PFSK-1 (cell line): ENCODE results near the gene LIME1.

ENCODE experiments used
- POLR2AphosphoS5 ChIP-seq: IDR thresholded peaks from 2 replicates; pipeline ENCODE4 v1.6.1; 2012; ENCODE audit warnings: low read depth, mild to moderate bottlenecking, control low read depth, low read length, moderate library complexity
- SIN3A ChIP-seq: IDR thresholded peaks from 2 replicates; pipeline ENCODE4 v1.6.1; 2012; ENCODE audit warnings: mild to moderate bottlenecking, low read length, moderate library complexity, borderline replicate concordance; ENCODE audit not compliant: insufficient read depth

- TF ChIP-seq POLR2AphosphoS5 (no peak), SIN3A (no peak)
Observed at GRCh38 chr20:63711085-63711645, 25.3 kb upstream of the LIME1 start.
